Testis (tissue), 3 donors: ENCODE results near the gene HMGN4. TPM values are rescaled to one million over a fixed set of nuclear protein-coding genes. Genes with fewer than 3 reads are reported as not detected.

Source experiments
- DNase-seq: peaks from one replicate; pipeline ENCODE4 v3.0.0-alpha.2; 2019
- H3K27ac ChIP-seq, 2 donors: fragments of 200-600 bp; sonication (generic); one replicate each; pipeline ENCODE4 v1.5.1; 2019
- H3K27me3 ChIP-seq: fragments of 200-600 bp; sonication (generic); one replicate; pipeline ENCODE4 v1.5.1; 2019
- H3K36me3 ChIP-seq: fragments of 200-600 bp; sonication (generic); one replicate; pipeline ENCODE4 v1.5.1; 2017; ENCODE audit warnings: low read depth; ENCODE audit errors: missing control alignments
- H3K4me1 ChIP-seq: fragments of 200-600 bp; sonication (generic); one replicate; pipeline ENCODE4 v1.5.1; 2019
- H3K4me3 ChIP-seq, 2 donors: fragments of 200-600 bp; sonication (generic); one replicate each; pipeline ENCODE4 v1.5.1; 2017 to 2019
- H3K9me3 ChIP-seq: fragments of 200-600 bp; sonication (generic); one replicate; pipeline ENCODE4 v1.5.1; 2017
- CTCF ChIP-seq, 3 experiments: fragments of 450-650 bp in 2 of 3; fragments of 200-600 bp in 1 of 3; sonication (generic) in 1 of 3; IDR thresholded peaks; one replicate each; pipeline ENCODE4 v1.5.1; 2016 to 2019; ENCODE audit warnings: antibody characterized with exemption in 3 of 3, mild to moderate bottlenecking in 2 of 3, moderate library complexity in 1 of 3
- POLR2A ChIP-seq: fragments of 450-650 bp; IDR thresholded peaks from one replicate; pipeline ENCODE4 v1.6.1; 2017; ENCODE audit warnings: antibody characterized with exemption, mild to moderate bottlenecking, moderate library complexity
- WGBS, 2 donors: methylation state at CpG; one replicate each; pipeline ENCODE4 v1.1.5; 2018; 5-methylcytosine and 5-hydroxymethylcytosine counted together
- intact Hi-C: fragments of 100-400 bp; cut with DNase I; formaldehyde crosslinking; loops from one replicate; pipeline ENCODE4 v1.15.1; 2023; ENCODE audit warnings: low total_unique reads
- polyA plus RNA-seq: library from polyadenylated mRNA; stranded (reverse); fragments of 350-450 nt; fragmentation: Illumina TruSeq; extraction: RNeasy Lipid Tissue Mini Kit (QIAGEN cat#74804); gene quantifications from one replicate; pipeline ENCODE4 v1.2.3, GENCODE V29; 2014; ENCODE audit warnings: low read depth, low replicate concordance; ENCODE audit not compliant: insufficient read depth
- total RNA-seq, 2 donors: library from RNA; depleted of rRNA; stranded (reverse); fragments of >200 nt; gene quantifications; one replicate each; pipeline ENCODE4 v1.2.3, GENCODE V29; 2016

The HMGN4 gene
- total and polyA plus RNA-seq, 3 donors from 2014 or later, result 69.4 to 74.8 (median 72.2) TPM

GRCh38 chr6:26516481-26517427, 21.4 kb upstream of the HMGN4 start:
- H3K9me3 ChIP-seq, result no peaks in the 10 kb centered on the region
- no peaks in the 10 kb centered on the region for H3K27me3 ChIP-seq
- intact Hi-C loops, result no loop called here
- no peaks in the 10 kb centered on the region for H3K36me3 ChIP-seq
- no peak for TF ChIP-seq CTCF (IDR thresholded peaks at IDR 0.05)
- TF ChIP-seq POLR2A, result no peak
- no peak overlapping the region for H3K27ac ChIP-seq
- peaks cover 4% of the 10 kb centered on the region for H3K4me1 ChIP-seq
- DNase-seq, result no peak
- 77 to 78% methylated on average over 9 of the region's 9 CpGs for WGBS, 2 donors
- H3K4me3 ChIP-seq, result no peak overlapping the region

GRCh38 chr6:26519359-26519758, 18.8 kb upstream of the HMGN4 start:
- H3K4me3 ChIP-seq, result no peak overlapping the region
- H3K27ac ChIP-seq, result no peak overlapping the region
- H3K36me3 ChIP-seq, result no peaks in the 10 kb centered on the region
- no peaks in the 10 kb centered on the region for H3K27me3 ChIP-seq
- TF ChIP-seq POLR2A (no peak), CTCF (IDR thresholded peaks at IDR 0.05) (no peak)
- intact Hi-C loops, result no loop called here
- no peak for DNase-seq
- peaks cover 12% of the 10 kb centered on the region for H3K4me1 ChIP-seq
- 69 to 81% methylated on average over 2 of the region's 2 CpGs for WGBS, 2 donors
- no peaks in the 10 kb centered on the region for H3K9me3 ChIP-seq

- 9 to 13% methylated on average over 17 of the region's 21 CpGs for WGBS, 2 donors
- no peaks in the 10 kb centered on the region for H3K9me3 ChIP-seq
- peaks cover 12% of the 10 kb centered on the region for H3K4me1 ChIP-seq
- DNase-seq, result peak; percentile 82
- no peaks in the 10 kb centered on the region for H3K36me3 ChIP-seq
- H3K27ac ChIP-seq, result peak overlapping the region; percentile 92 to 98
- peak overlapping the region; percentile 64 to 79 for H3K4me3 ChIP-seq
- H3K27me3 ChIP-seq, result no peaks in the 10 kb centered on the region
- intact Hi-C loops, result no loop called here
- TF ChIP-seq POLR2A (no peak), CTCF (IDR thresholded peaks at IDR 0.05) (no peak)
These were observed 17.8 kb upstream of the HMGN4 start for GRCh38 chr6:26520237-26520849.

GRCh38 chr6:26520850-26521599, 17.1 kb upstream of the HMGN4 start:
- peaks cover 8% of the 10 kb centered on the region for H3K4me1 ChIP-seq
- H3K9me3 ChIP-seq, result no peaks in the 10 kb centered on the region
- TF ChIP-seq POLR2A, result no peak
- H3K27me3 ChIP-seq, result no peaks in the 10 kb centered on the region
- peak overlapping the region; percentile 92 to 98 for H3K27ac ChIP-seq
- WGBS, 2 donors, result 2 to 4% methylated on average over 31 to 45 of the region's 49 CpGs
- H3K4me3 ChIP-seq, result peak overlapping the region; percentile 64 to 79
- peak; percentile 93 for DNase-seq
- H3K36me3 ChIP-seq, result no peaks in the 10 kb centered on the region
- intact Hi-C loops, result no loop called here
